Prostate gland (tissue), 2 donors: ENCODE results near the gene FEZF2. TPM values are rescaled to one million over a fixed set of nuclear protein-coding genes. Genes with fewer than 3 reads are reported as not detected.

Experiments
- DNase-seq: peaks from one replicate; pipeline ENCODE4 v3.0.0-alpha.2; 2019; ENCODE audit warnings: low spot score
- H3K27ac ChIP-seq, 2 donors: fragments of 200-600 bp; sonication (generic); 2 replicates each; pipeline ENCODE4 v1.5.1; 2017 to 2019
- H3K27me3 ChIP-seq: fragments of 200-600 bp; sonication (generic); replicated peaks from 2 replicates; pipeline ENCODE4 v1.5.1; 2019; ENCODE audit not compliant: insufficient read depth
- H3K36me3 ChIP-seq, 2 donors: fragments of 200-600 bp; sonication (generic); 1 replicate in 1 of 2; 2 replicates in 1 of 2; pipeline versions ENCODE4 v1.5.1 to v1.8.1; 2017 to 2019
- H3K4me1 ChIP-seq: fragments of 200-600 bp; sonication (generic); replicated peaks from 2 replicates; pipeline ENCODE4 v1.5.1; 2019
- H3K4me3 ChIP-seq, 2 donors: fragments of 200-600 bp; sonication (generic); 2 replicates each; pipeline ENCODE4 v1.5.1; 2017 to 2019
- H3K9me3 ChIP-seq: fragments of 200-600 bp; sonication (generic); 2 replicates; pipeline ENCODE4 v1.5.1; 2017
- CTCF ChIP-seq, 4 experiments: fragments of 200-600 bp in 2 of 4; fragments of 450-650 bp in 2 of 4; sonication (generic) in 2 of 4; IDR thresholded peaks; 1 replicate in 3 of 4; 2 replicates in 1 of 4; pipeline ENCODE4 v1.5.1; 2016 to 2019; ENCODE audit warnings: antibody characterized with exemption in 4 of 4, mild to moderate bottlenecking in 2 of 4, moderate library complexity in 2 of 4
- POLR2A ChIP-seq: fragments of 450-650 bp; IDR thresholded peaks from one replicate; pipeline ENCODE4 v1.6.1; 2016; ENCODE audit warnings: antibody characterized with exemption, mild to moderate bottlenecking
- POLR2AphosphoS5 ChIP-seq: sonication (generic); formaldehyde crosslinking; IDR thresholded peaks from one replicate; pipeline ENCODE4 v1.6.1; 2017; ENCODE audit warnings: antibody characterized with exemption
- WGBS: methylation state at CpG from one replicate; pipeline ENCODE4 v1.1.5; 2018; 5-methylcytosine and 5-hydroxymethylcytosine counted together
- intact Hi-C: fragments of 100-400 bp; cut with DNase I; formaldehyde crosslinking; loops from one replicate; pipeline ENCODE4 v1.14.2; 2022
- total RNA-seq, 2 donors: library from RNA; depleted of rRNA; stranded (reverse); fragments of >200 nt; gene quantifications; one replicate each; pipeline ENCODE4 v1.1.0, GENCODE V29; 2016

FEZF2 gene
- total RNA-seq, 2 donors from 2014 or later, result 0.62 TPM; not detected in 1

DNA sequence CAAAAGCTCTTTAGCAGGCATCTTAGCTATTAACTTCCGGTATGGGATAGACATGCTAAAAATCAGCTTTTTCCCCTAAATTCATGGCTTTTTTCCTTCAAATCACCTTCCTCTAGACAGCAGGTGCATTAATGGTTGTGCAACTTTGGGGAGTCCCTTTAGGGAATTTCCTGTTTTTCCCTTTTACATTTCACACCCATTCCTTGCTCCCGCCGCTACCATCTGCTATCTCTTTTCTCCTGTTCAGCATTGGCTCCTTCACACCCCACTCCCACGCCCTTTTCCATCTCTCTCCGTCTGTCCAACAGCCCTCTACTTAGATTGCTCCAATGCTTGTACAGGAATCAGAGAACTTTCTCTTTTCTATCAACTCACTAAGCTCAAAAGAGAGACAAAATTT is 43.4 kb downstream of the FEZF2 start:
- 90% methylated on average over 5 of the region's 5 CpGs for WGBS
- DNase-seq, result no peak
- no peaks in the 10 kb centered on the region for H3K4me1 ChIP-seq
- intact Hi-C loops, result no loop called here
- no peak for TF ChIP-seq POLR2AphosphoS5
- no peaks in the 10 kb centered on the region for H3K9me3 ChIP-seq
- H3K36me3 ChIP-seq, result no peaks in the 10 kb centered on the region
- no peaks in the 10 kb centered on the region for H3K27me3 ChIP-seq
- no peak overlapping the region for H3K27ac ChIP-seq
- H3K4me3 ChIP-seq, result no peak overlapping the region

- intact Hi-C loops, result no loop called here
- Histone ChIP-seq H3K4me1 (no peaks in the 10 kb centered on the region), H3K27ac (no peak overlapping the region), H3K9me3 (no peaks in the 10 kb centered on the region), H3K4me3 (no peak overlapping the region), H3K27me3 (no peaks in the 10 kb centered on the region), H3K36me3 (no peaks in the 10 kb centered on the region)
- WGBS, result 80% methylated on average over 8 of the region's 8 CpGs
- no peak for TF ChIP-seq POLR2A
- no peak for DNase-seq
These were observed 47.5 kb downstream of the FEZF2 start for GRCh38 chr3:62325896-62326295.

DNA sequence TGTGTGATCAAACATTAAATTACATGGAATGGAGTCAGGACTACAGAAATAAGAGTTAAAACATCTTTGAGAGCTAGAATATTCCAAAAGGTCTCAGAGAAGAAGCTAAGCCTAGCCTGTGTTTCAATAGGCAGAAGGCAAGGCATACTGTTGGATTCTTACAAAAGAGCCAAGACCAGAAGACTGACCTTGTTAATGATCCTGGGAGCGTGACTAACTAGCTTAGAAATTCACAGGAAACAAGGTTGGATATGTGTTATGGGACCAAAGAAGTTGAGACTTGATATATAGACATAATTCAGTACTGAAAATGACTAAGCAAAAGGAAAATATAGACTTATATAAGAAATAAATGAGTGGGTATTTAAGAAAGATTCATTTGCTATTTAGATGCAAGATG is 50.1 kb downstream of the FEZF2 start:
- H3K9me3 ChIP-seq, result no peaks in the 10 kb centered on the region
- H3K4me3 ChIP-seq, result no peak overlapping the region
- no peak overlapping the region for H3K27ac ChIP-seq
- no peaks in the 10 kb centered on the region for H3K4me1 ChIP-seq
- DNase-seq, result no peak
- intact Hi-C loops, result no loop called here
- TF ChIP-seq POLR2AphosphoS5, result no peak
- TF ChIP-seq CTCF (IDR thresholded peaks at IDR 0.05), result no peak
- no peak for TF ChIP-seq POLR2A
- WGBS, result 97% methylated on average over 1 of the region's 1 CpG
- H3K27me3 ChIP-seq, result no peaks in the 10 kb centered on the region
- no peaks in the 10 kb centered on the region for H3K36me3 ChIP-seq
